Measurements from ENCODE around the gene MINK1.

MINK1 gene

GRCh38 chr17:4880857-4881256 lies 47.7 kb downstream of the MINK1 start:
- no peak for DNase-seq

- peak; percentile 60 for DNase-seq
Observed at GRCh38 chr17:4881761-4882555, 48.8 kb downstream of the MINK1 start.

GRCh38 chr17:4884489-4884888 lies 51.3 kb downstream of the MINK1 start:
- DNase-seq, result no peak

- no peak for DNase-seq
Observed at GRCh38 chr17:4886830-4887229, 53.7 kb downstream of the MINK1 start.

GRCh38 chr17:4887581-4887980 lies 54.4 kb downstream of the MINK1 start:
- no peak for DNase-seq

- no peak for DNase-seq
Observed at GRCh38 chr17:4891411-4892410, 58.6 kb downstream of the MINK1 start.

- no peak for DNase-seq
Observed at GRCh38 chr17:4892499-4893221, 59.5 kb downstream of the MINK1 start.

- DNase-seq, result no peak
Observed at GRCh38 chr17:4893272-4893671, 60.1 kb downstream of the MINK1 start.

- no peak for DNase-seq
Observed at GRCh38 chr17:4893721-4894560, 60.8 kb downstream of the MINK1 start.

- no peak for DNase-seq
Observed at GRCh38 chr17:4895121-4895520, 62.0 kb downstream of the MINK1 start.

- no peak for DNase-seq
Observed at GRCh38 chr17:4895657-4896331, 62.7 kb downstream of the MINK1 start.

GRCh38 chr17:4896332-4897197 lies 63.4 kb downstream of the MINK1 start:
- no peak for DNase-seq

- DNase-seq, result no peak
Observed at GRCh38 chr17:4897198-4897687, 64.1 kb downstream of the MINK1 start.

GRCh38 chr17:4897785-4898184 lies 64.6 kb downstream of the MINK1 start:
- no peak for DNase-seq

GRCh38 chr17:4898351-4898750 lies 65.2 kb downstream of the MINK1 start:
- DNase-seq, result no peak

GRCh38 chr17:4898927-4899326 lies 65.8 kb downstream of the MINK1 start:
- no peak for DNase-seq

- DNase-seq, result peak; percentile 98
Observed at GRCh38 chr17:4899341-4900230, 66.4 kb downstream of the MINK1 start, which contains the start of gene C17orf107. TSS of gene C17orf107 (plus strand) at chr17:4899536. CDS start at chr17:4899763, 227 bp downstream.

- peak; percentile 28 for DNase-seq
Observed at GRCh38 chr17:4900231-4901107, 67.3 kb downstream of the MINK1 start.
